Hepatocyte (in vitro differentiated cells): ENCODE data around the gene ZNF787.

Experiments
- EZH2 ChIP-seq: fragments of 200-600 bp; sonication (generic); IDR thresholded peaks from 2 replicates; pipeline ENCODE4 v1.6.1; 2016; ENCODE audit warnings: antibody characterized with exemption, mild to moderate bottlenecking, borderline replicate concordance
- EZH2phosphoT487 ChIP-seq: fragments of 200-600 bp; sonication (generic); IDR thresholded peaks from one replicate; pipeline ENCODE4 v1.6.1; 2018; ENCODE audit warnings: antibody characterized with exemption, mild to moderate bottlenecking, low read depth, moderate library complexity; ENCODE audit not compliant: unreplicated experiment, severe bottlenecking
- TF ChIP-seq, protein P1 (sequence below): fragments of 200-600 bp; sonication (generic); IDR thresholded peaks from 2 replicates; pipeline ENCODE4 v1.5.1; 2016; ENCODE audit warnings: antibody characterized with exemption, mild to moderate bottlenecking; ENCODE audit not compliant: poor library complexity

DNA sequence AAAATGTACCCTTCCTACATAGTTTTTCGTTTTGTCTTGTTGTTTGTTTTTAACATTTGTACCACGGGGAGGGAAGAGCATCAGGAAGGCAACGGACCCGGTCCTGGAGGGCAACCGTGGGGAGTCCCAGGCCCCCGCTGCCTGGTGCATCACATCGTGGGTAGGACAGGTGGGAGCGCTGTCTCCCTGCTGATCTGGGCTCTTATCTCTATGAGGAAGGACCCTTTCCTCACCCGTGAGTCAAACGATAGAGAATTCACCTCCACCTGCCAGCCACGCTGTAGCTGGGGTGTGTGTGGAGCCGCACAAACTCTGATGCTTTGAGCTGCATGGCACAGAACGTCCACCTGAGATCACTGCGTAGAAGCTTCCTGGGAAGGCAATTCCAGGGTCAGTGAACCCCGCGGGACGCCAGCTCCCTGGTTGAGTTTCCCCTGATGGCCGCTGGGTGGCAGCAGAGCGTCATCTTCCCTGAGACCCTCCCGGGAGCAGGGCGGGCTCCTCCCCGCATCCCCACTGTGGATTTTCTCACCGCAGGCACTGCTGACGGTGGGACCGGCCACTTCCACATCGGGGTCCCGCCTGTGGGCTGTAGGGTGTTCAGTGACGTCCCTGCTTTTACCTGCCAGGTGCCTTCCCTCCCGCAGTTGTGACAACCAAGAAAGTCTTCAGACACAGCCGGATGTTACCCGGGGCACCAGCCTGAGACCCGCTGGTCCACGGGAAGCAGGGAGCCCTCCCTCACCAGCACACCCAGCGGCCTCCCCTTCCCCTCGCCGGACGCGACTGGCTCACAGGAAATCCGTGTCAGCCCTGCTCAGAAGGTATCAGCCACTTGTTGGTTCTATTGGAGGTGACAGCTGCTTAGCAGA, 54.7 kb downstream of the ZNF787 start:
- TF ChIP-seq, protein P1, sequence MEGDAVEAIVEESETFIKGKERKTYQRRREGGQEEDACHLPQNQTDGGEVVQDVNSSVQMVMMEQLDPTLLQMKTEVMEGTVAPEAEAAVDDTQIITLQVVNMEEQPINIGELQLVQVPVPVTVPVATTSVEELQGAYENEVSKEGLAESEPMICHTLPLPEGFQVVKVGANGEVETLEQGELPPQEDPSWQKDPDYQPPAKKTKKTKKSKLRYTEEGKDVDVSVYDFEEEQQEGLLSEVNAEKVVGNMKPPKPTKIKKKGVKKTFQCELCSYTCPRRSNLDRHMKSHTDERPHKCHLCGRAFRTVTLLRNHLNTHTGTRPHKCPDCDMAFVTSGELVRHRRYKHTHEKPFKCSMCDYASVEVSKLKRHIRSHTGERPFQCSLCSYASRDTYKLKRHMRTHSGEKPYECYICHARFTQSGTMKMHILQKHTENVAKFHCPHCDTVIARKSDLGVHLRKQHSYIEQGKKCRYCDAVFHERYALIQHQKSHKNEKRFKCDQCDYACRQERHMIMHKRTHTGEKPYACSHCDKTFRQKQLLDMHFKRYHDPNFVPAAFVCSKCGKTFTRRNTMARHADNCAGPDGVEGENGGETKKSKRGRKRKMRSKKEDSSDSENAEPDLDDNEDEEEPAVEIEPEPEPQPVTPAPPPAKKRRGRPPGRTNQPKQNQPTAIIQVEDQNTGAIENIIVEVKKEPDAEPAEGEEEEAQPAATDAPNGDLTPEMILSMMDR, result peak; percentile 89
- TF ChIP-seq EZH2phosphoT487 (no peak), EZH2 (no peak)
